ENCODE data around the gene TMEM165.

DNA sequence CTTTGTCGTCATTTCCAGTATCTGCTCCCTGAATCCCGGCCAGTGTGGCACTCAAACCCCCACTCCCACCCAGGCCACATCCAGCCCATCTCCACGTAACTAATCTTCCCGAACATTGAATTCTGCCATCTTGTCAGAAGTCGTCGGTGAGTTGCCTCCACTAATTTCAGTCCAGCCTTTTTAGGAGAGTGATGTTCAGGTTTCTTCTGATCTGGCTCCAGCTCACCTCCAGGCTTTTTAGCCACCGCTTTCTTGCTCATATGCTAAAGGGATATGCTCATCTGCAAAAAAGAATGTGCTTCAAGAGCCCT is 1.3 kb downstream of the TMEM165 start:
- TF ChIP-seq, protein P1, sequence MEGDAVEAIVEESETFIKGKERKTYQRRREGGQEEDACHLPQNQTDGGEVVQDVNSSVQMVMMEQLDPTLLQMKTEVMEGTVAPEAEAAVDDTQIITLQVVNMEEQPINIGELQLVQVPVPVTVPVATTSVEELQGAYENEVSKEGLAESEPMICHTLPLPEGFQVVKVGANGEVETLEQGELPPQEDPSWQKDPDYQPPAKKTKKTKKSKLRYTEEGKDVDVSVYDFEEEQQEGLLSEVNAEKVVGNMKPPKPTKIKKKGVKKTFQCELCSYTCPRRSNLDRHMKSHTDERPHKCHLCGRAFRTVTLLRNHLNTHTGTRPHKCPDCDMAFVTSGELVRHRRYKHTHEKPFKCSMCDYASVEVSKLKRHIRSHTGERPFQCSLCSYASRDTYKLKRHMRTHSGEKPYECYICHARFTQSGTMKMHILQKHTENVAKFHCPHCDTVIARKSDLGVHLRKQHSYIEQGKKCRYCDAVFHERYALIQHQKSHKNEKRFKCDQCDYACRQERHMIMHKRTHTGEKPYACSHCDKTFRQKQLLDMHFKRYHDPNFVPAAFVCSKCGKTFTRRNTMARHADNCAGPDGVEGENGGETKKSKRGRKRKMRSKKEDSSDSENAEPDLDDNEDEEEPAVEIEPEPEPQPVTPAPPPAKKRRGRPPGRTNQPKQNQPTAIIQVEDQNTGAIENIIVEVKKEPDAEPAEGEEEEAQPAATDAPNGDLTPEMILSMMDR (IDR thresholded peaks at IDR 0.05 in 8 of 11, conservative IDR thresholded peaks at IDR 0.05 in 3 of 11) = no peak
- no peak for TF ChIP-seq POLR2AphosphoS5 (IDR thresholded peaks at IDR 0.05)

Measured in spleen (tissue), 7 donors.